ENCODE results near the gene VSTM2L. TPM values are rescaled to one million over a fixed set of nuclear protein-coding genes. Genes with fewer than 3 reads are reported as not detected.

VSTM2L gene
- polyA plus RNA-seq, 2 of the 4 experiments (the other 2 are of a cell fraction), result 2.0 to 5.8 TPM

DNA sequence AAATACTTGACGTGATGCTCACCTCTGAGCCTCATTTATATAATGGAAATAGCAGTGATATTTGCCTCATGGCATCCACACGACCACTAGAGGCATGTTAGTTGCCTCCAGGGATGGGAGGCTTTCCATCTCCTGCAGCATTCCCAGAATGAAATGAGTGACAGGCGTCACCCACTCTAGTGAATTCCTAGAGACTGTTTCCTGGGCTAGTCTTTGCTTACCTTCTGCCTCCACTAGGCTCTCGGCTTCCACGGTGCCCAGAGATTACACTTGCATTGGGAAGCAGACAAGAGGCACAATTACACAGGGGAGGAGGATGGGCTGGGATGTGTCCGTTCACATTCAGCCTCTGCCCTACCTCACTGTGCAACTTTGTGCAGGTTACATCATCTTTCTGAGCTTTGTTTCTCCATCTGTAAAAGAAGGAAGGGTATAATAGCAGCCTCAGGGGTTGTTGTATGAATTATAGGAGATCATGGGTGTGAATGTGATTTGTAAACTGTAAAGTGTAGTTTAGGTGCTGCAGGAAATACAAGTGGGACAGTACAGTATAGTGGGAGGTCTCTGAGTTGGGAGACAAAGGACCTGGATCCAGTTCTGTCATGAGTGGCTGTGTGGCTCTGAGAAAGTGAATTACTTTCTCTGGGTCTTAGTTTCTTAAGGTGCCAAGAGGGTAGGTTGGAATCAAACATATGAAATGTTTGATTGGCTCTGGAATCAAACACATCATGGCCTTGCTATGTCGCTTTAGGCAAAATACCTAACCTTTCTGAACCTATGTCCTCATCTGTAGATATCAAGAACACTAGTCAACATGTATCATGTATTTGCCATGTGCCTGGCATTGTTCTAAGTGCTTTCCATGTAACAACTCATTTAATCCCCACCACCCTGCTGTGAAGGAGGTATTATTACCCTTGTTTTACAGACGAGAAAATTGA is 3.6 kb upstream of the VSTM2L start (continued):
- TF ChIP-seq RCOR1 (IDR thresholded peaks at IDR 0.05; ENCODE audit: low read depth, low read length) (no peak), CHD4 (IDR thresholded peaks at IDR 0.05; ENCODE audit: borderline replicate concordance) (no peak), CEBPB (IDR thresholded peaks at IDR 0.05) (no peak), SREBF2 (IDR thresholded peaks at IDR 0.05) (no peak)

GRCh38 chr20:37901240-37901639 is 1.7 kb upstream of the VSTM2L start:
- DNase-seq (ENCODE audit: low read depth in 1 of 2, low spot score in 1 of 2) (no peak), FAIRE-seq (no peak), ATAC-seq (no peak)
- no peak overlapping the region for H3K4me3 ChIP-seq
- ChIA-PET POLR2A (no interaction called here), CTCF (interaction anchor here (0.7 to 1.7 kb wide), 6 partner anchors 10 to 513 kb away, joined by 3 to 8 read pairs (median 4); no protein-coding TSS in a partner anchor)
- 55% methylated on average over 18 of the region's 18 CpGs for WGBS (ENCODE audit: missing lambda C conversion rate)
- H3K4me1 ChIP-seq, result peaks cover 10% of the 10 kb centered on the region; the same call in 2 of the 3 replicates
- TF ChIP-seq, protein P1, sequence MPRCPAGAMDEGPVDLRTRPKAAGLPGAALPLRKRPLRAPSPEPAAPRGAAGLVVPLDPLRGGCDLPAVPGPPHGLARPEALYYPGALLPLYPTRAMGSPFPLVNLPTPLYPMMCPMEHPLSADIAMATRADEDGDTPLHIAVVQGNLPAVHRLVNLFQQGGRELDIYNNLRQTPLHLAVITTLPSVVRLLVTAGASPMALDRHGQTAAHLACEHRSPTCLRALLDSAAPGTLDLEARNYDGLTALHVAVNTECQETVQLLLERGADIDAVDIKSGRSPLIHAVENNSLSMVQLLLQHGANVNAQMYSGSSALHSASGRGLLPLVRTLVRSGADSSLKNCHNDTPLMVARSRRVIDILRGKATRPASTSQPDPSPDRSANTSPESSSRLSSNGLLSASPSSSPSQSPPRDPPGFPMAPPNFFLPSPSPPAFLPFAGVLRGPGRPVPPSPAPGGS (IDR thresholded peaks at IDR 0.05), result no peak
- TF ChIP-seq, protein P2, sequence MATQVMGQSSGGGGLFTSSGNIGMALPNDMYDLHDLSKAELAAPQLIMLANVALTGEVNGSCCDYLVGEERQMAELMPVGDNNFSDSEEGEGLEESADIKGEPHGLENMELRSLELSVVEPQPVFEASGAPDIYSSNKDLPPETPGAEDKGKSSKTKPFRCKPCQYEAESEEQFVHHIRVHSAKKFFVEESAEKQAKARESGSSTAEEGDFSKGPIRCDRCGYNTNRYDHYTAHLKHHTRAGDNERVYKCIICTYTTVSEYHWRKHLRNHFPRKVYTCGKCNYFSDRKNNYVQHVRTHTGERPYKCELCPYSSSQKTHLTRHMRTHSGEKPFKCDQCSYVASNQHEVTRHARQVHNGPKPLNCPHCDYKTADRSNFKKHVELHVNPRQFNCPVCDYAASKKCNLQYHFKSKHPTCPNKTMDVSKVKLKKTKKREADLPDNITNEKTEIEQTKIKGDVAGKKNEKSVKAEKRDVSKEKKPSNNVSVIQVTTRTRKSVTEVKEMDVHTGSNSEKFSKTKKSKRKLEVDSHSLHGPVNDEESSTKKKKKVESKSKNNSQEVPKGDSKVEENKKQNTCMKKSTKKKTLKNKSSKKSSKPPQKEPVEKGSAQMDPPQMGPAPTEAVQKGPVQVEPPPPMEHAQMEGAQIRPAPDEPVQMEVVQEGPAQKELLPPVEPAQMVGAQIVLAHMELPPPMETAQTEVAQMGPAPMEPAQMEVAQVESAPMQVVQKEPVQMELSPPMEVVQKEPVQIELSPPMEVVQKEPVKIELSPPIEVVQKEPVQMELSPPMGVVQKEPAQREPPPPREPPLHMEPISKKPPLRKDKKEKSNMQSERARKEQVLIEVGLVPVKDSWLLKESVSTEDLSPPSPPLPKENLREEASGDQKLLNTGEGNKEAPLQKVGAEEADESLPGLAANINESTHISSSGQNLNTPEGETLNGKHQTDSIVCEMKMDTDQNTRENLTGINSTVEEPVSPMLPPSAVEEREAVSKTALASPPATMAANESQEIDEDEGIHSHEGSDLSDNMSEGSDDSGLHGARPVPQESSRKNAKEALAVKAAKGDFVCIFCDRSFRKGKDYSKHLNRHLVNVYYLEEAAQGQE (IDR thresholded peaks at IDR 0.05), result peak; percentile 54; the same call in 1 of the 2 replicates
- H3K9me3 ChIP-seq, result no peaks in the 10 kb centered on the region
- H3K27ac ChIP-seq, result no peak overlapping the region
- no peak overlapping the region for H3K4me2 ChIP-seq

DNA sequence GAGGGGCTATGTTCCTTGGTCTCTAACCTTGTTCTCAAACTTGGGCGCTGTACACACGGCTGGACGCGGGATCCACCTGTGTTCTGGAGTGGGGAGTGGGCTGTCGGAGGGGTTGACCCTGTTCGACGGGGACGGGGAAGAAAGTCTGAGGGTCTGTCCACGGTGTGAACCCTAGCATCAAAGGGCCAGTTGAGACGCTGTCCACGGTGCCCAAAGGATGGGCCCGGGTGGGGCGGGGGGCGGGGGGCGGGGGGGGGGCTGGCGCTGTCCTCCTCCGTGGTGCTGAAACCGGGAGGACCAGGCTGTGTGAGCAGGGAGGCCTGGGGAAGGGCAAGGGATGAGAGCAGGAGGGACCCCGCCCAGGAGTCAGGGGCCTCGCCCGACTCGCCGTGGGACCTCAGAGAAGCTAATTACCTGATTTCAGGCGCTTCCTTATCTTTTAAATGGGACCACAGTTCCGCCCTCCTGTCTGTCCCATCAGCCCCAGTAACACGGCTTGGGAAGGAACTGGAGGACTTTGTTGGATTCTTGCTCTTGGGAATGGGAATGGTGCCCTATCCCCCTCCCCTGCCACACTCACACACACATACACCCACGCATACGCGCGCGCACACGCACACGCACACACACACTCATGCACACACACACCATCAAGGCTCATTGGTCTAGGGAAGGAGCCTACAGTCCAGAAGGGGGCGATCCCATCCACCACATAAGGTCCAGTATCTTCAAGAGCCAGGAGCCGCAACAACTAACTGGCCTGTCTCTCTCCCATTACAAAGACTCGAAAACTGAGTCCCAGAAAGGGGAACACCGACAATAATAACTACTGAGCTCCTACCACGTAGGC is 1.0 kb upstream of the VSTM2L start:
- WGBS (ENCODE audit: missing lambda C conversion rate), result 21% methylated on average over 26 of the region's 38 CpGs
- FAIRE-seq (no peak), ATAC-seq (peak; percentile 71 to 84), DNase-seq (ENCODE audit: low read depth in 1 of 2, low spot score in 1 of 2) (peak; percentile 77 to 89)
- H3K4me1 ChIP-seq, result peaks cover 16% of the 10 kb centered on the region
- H3K4me2 ChIP-seq, result peak overlapping the region; percentile 73
- no peaks in the 10 kb centered on the region for H3K9me3 ChIP-seq
- ChIA-PET POLR2A (no interaction called here), CTCF (interaction anchor here (0.6 to 1.9 kb wide), 31 partner anchors 9 to 881 kb away, joined by 3 to 8 read pairs (median 4); no protein-coding TSS in a partner anchor)
- peak overlapping the region; percentile 82 for H3K4me3 ChIP-seq
- H3K27ac ChIP-seq, result peak overlapping the region; percentile 85 to 91; a peak in 5 of 6 replicates
- TF ChIP-seq CBX2 (IDR thresholded peaks at IDR 0.05; ENCODE audit: borderline replicate concordance, low read depth) (no peak), EHMT2 (IDR thresholded peaks at IDR 0.05; ENCODE audit: low read depth) (peak; percentile 88), POLR2AphosphoS2 (conservative IDR thresholded peaks at IDR 0.05; ENCODE audit: low read length) (no peak), MYC (IDR thresholded peaks at IDR 0.05; ENCODE audit: borderline replicate concordance, low read length) (no peak), HMGXB4 (CRISPR knock-in tag; IDR thresholded peaks at IDR 0.05; ENCODE audit: borderline replicate concordance) (no peak), ZSCAN20 (CRISPR knock-in tag; IDR thresholded peaks at IDR 0.05) (no peak), RAD21 (conservative IDR thresholded peaks at IDR 0.05 in 1 of 2, IDR thresholded peaks at IDR 0.05 in 1 of 2) (peak; percentile 79 to 82), TP53 (CRISPR knock-in tag; IDR thresholded peaks at IDR 0.05) (0 out of 2 replicates have a peak, but pooled peaks have one; percentile 36), FOSB (CRISPR knock-in tag; IDR thresholded peaks at IDR 0.05) (no peak), ZNF302 (CRISPR knock-in tag; IDR thresholded peaks at IDR 0.05) (no peak), CTCF (IDR thresholded peaks at IDR 0.05) (peak; percentile 62), HDAC2 (IDR thresholded peaks at IDR 0.05) (peak; percentile 89; the same call in 1 of the 2 replicates), CHD2 (IDR thresholded peaks at IDR 0.05; ENCODE audit: low read length, partially characterized antibody) (no peak)
